ENCODE data around the gene YWHAG.

DNA sequence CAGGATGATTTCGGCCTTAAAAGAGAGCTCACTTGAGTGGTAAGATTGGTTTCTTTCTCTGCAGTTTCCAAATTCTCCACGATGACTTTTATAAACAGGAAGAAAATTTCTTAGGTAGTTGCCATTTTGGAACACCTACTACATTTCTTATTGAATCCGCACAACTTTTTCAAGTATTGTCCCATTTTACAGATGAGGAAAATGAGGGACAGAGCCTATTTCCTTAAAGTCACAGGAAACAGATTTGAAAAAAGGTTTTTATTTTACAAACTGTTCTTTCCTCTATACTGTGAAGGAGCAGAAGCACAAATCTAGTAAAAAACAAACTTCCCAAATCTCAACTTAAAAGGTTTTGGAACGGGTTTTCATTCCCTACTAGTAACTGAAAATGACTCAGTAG lies 2.7 kb downstream of the YWHAG start:
- TF ChIP-seq, protein P1, sequence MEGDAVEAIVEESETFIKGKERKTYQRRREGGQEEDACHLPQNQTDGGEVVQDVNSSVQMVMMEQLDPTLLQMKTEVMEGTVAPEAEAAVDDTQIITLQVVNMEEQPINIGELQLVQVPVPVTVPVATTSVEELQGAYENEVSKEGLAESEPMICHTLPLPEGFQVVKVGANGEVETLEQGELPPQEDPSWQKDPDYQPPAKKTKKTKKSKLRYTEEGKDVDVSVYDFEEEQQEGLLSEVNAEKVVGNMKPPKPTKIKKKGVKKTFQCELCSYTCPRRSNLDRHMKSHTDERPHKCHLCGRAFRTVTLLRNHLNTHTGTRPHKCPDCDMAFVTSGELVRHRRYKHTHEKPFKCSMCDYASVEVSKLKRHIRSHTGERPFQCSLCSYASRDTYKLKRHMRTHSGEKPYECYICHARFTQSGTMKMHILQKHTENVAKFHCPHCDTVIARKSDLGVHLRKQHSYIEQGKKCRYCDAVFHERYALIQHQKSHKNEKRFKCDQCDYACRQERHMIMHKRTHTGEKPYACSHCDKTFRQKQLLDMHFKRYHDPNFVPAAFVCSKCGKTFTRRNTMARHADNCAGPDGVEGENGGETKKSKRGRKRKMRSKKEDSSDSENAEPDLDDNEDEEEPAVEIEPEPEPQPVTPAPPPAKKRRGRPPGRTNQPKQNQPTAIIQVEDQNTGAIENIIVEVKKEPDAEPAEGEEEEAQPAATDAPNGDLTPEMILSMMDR (conservative IDR thresholded peaks at IDR 0.05; ENCODE audit: low read depth in 2 of 2), result no peak
- TF ChIP-seq CREB1 (CRISPR knock-in tag; IDR thresholded peaks at IDR 0.05; ENCODE audit: low read depth), result no peak
- no peak for TF ChIP-seq ZNF331 (CRISPR knock-in tag; IDR thresholded peaks at IDR 0.05; ENCODE audit: low read depth)
- no peak for TF ChIP-seq POLR2AphosphoS5 (IDR thresholded peaks at IDR 0.05; ENCODE audit: low read depth)
- TF ChIP-seq, protein P2, sequence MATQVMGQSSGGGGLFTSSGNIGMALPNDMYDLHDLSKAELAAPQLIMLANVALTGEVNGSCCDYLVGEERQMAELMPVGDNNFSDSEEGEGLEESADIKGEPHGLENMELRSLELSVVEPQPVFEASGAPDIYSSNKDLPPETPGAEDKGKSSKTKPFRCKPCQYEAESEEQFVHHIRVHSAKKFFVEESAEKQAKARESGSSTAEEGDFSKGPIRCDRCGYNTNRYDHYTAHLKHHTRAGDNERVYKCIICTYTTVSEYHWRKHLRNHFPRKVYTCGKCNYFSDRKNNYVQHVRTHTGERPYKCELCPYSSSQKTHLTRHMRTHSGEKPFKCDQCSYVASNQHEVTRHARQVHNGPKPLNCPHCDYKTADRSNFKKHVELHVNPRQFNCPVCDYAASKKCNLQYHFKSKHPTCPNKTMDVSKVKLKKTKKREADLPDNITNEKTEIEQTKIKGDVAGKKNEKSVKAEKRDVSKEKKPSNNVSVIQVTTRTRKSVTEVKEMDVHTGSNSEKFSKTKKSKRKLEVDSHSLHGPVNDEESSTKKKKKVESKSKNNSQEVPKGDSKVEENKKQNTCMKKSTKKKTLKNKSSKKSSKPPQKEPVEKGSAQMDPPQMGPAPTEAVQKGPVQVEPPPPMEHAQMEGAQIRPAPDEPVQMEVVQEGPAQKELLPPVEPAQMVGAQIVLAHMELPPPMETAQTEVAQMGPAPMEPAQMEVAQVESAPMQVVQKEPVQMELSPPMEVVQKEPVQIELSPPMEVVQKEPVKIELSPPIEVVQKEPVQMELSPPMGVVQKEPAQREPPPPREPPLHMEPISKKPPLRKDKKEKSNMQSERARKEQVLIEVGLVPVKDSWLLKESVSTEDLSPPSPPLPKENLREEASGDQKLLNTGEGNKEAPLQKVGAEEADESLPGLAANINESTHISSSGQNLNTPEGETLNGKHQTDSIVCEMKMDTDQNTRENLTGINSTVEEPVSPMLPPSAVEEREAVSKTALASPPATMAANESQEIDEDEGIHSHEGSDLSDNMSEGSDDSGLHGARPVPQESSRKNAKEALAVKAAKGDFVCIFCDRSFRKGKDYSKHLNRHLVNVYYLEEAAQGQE (IDR thresholded peaks at IDR 0.05; ENCODE audit: unreplicated experiment), result no peak
- TF ChIP-seq EZH2 (IDR thresholded peaks at IDR 0.05; ENCODE audit: low read depth, unreplicated experiment), result no peak
